ENCODE measurements around the gene PLLP. TPM values are rescaled to one million over a fixed set of nuclear protein-coding genes. Genes with fewer than 3 reads are reported as not detected.
A peak's percentile ranks its signal among the peaks of the same experiment; 100 is the strongest.

The PLLP gene
- total and polyA plus RNA-seq, 12 donors = 1.0 to 10.0 (median 2.7) TPM

- H3K36me3 ChIP-seq (replicated peaks in 1 of 2) = no peaks in the 10 kb centered on the region
- H3K4me1 ChIP-seq (replicated peaks in 1 of 2) = no peaks in the 10 kb centered on the region
- WGBS, 4 donors = 65 to 78% (median 75%) methylated on average over 13 to 16 of the region's 16 CpGs
- H3K27me3 ChIP-seq = no peaks in the 10 kb centered on the region
- H3K27ac ChIP-seq = no peak overlapping the region
- no peaks in the 10 kb centered on the region for H3K9me3 ChIP-seq (replicated peaks in 1 of 3)
- TF ChIP-seq POLR2A (IDR thresholded peaks at IDR 0.05) = no peak
- no peak for TF ChIP-seq CTCF (IDR thresholded peaks at IDR 0.05)
- H3K4me3 ChIP-seq = no peak overlapping the region
- intact Hi-C loops (cut with DNase I) = no loop called here
- DNase-seq = peak in 4 of 7 donors; percentile 39 to 89 (median 52)
These were observed 18.5 kb downstream of the PLLP start for GRCh38 chr16:57265850-57266530.

GRCh38 chr16:57264950-57265371 is 19.5 kb downstream of the PLLP start:
- H3K27ac ChIP-seq = no peak overlapping the region
- no peaks in the 10 kb centered on the region for H3K9me3 ChIP-seq (replicated peaks in 1 of 3)
- TF ChIP-seq POLR2A (IDR thresholded peaks at IDR 0.05) (no peak), CTCF (IDR thresholded peaks at IDR 0.05) (no peak)
- no peaks in the 10 kb centered on the region for H3K36me3 ChIP-seq (replicated peaks in 1 of 2)
- H3K4me3 ChIP-seq = no peak overlapping the region
- H3K27me3 ChIP-seq = no peaks in the 10 kb centered on the region
- intact Hi-C loops (cut with DNase I) = no loop called here
- DNase-seq = no peak
- 80 to 96% (median 92%) methylated on average over 5 to 11 of the region's 11 CpGs for WGBS, 4 donors
- H3K4me1 ChIP-seq (replicated peaks in 1 of 2) = no peaks in the 10 kb centered on the region

- Histone ChIP-seq H3K27me3 (no peaks in the 10 kb centered on the region), H3K4me1 (replicated peaks in 1 of 2) (no peaks in the 10 kb centered on the region), H3K36me3 (replicated peaks in 1 of 2) (no peaks in the 10 kb centered on the region), H3K9me3 (replicated peaks in 1 of 3) (no peaks in the 10 kb centered on the region), H3K4me3 (no peak overlapping the region), H3K27ac (no peak overlapping the region)
- 88 to 90% (median 89%) methylated on average over 8 of the region's 8 CpGs for WGBS, 4 donors
- no peak for DNase-seq
- TF ChIP-seq CTCF (IDR thresholded peaks at IDR 0.05) (no peak), POLR2A (IDR thresholded peaks at IDR 0.05) (no peak)
- intact Hi-C loops (cut with DNase I) = no loop called here
These were observed 20.1 kb downstream of the PLLP start for GRCh38 chr16:57264381-57264780.

- Histone ChIP-seq H3K36me3 (replicated peaks in 1 of 2) (no peaks in the 10 kb centered on the region), H3K27me3 (no peaks in the 10 kb centered on the region), H3K27ac (no peak overlapping the region), H3K4me1 (replicated peaks in 1 of 2) (no peaks in the 10 kb centered on the region), H3K9me3 (replicated peaks in 1 of 3) (no peaks in the 10 kb centered on the region), H3K4me3 (no peak overlapping the region)
- no peak for DNase-seq
- no peak for TF ChIP-seq POLR2A (IDR thresholded peaks at IDR 0.05)
- no peak for TF ChIP-seq CTCF (IDR thresholded peaks at IDR 0.05)
- intact Hi-C loops (cut with DNase I) = no loop called here
- 76 to 88% (median 83%) methylated on average over 4 to 18 of the region's 18 CpGs for WGBS, 4 donors
These were observed 20.7 kb downstream of the PLLP start for GRCh38 chr16:57263541-57264351.
